ENCODE results near the gene MRNIP. TPM values are rescaled to one million over a fixed set of nuclear protein-coding genes. Genes with fewer than 3 reads are reported as not detected.

MRNIP gene
- total RNA-seq, 1 experiment from 2014 or later, result 20.2 TPM

GRCh38 chr5:179870952-179871351 lies 12.3 kb upstream of the MRNIP start:
- H2AFZ ChIP-seq (ENCODE audit: low read length), result no peak overlapping the region
- no peaks in the 10 kb centered on the region for H3K4me1 ChIP-seq (ENCODE audit: insufficient read depth, low read length)
- intact Hi-C loops (cut with micrococcal nuclease), result no loop called here
- no peak overlapping the region for H3K4me3 ChIP-seq (ENCODE audit: low read length)
- no peak overlapping the region for H3K9ac ChIP-seq (ENCODE audit: low read length)
- no peaks in the 10 kb centered on the region for H3K79me2 ChIP-seq (ENCODE audit: low read length)
- CTCF ChIA-PET, result no interaction called here
- ATAC-seq (no peak), DNase-seq (no peak)
- no peak overlapping the region for H3K4me2 ChIP-seq (ENCODE audit: low read length)
- no peaks in the 10 kb centered on the region for H3K27me3 ChIP-seq (ENCODE audit: low read length)
- no peaks in the 10 kb centered on the region for H3K9me3 ChIP-seq (ENCODE audit: low read length)
- BruUV-seq (replicated peaks), result no TSS peak
- H3K27ac ChIP-seq (ENCODE audit: low read length), result no peak overlapping the region
- TF ChIP-seq EZH2phosphoT487 (IDR thresholded peaks at IDR 0.05; ENCODE audit: borderline replicate concordance, low read length) (no peak), EZH2 (IDR thresholded peaks at IDR 0.05; ENCODE audit: low read length, unreplicated experiment) (no peak)
- TF ChIP-seq, protein P1, sequence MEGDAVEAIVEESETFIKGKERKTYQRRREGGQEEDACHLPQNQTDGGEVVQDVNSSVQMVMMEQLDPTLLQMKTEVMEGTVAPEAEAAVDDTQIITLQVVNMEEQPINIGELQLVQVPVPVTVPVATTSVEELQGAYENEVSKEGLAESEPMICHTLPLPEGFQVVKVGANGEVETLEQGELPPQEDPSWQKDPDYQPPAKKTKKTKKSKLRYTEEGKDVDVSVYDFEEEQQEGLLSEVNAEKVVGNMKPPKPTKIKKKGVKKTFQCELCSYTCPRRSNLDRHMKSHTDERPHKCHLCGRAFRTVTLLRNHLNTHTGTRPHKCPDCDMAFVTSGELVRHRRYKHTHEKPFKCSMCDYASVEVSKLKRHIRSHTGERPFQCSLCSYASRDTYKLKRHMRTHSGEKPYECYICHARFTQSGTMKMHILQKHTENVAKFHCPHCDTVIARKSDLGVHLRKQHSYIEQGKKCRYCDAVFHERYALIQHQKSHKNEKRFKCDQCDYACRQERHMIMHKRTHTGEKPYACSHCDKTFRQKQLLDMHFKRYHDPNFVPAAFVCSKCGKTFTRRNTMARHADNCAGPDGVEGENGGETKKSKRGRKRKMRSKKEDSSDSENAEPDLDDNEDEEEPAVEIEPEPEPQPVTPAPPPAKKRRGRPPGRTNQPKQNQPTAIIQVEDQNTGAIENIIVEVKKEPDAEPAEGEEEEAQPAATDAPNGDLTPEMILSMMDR (conservative IDR thresholded peaks at IDR 0.05; ENCODE audit: low read depth, low read length), result no peak
- H4K20me1 ChIP-seq (ENCODE audit: low read length), result no peaks in the 10 kb centered on the region
- H3K9me2 ChIP-seq (replicated peaks; ENCODE audit: low read length), result no peaks in the 10 kb centered on the region
- POLR2A ChIA-PET (ENCODE audit: unreplicated experiment), result no interaction called here
- no peaks in the 10 kb centered on the region; the same call in 1 of the 2 replicates for H3K36me3 ChIP-seq (ENCODE audit: low read depth, low read length)
- H3F3A ChIP-seq (ENCODE audit: low read length, unreplicated experiment), result no peaks in the 10 kb centered on the region

DNA sequence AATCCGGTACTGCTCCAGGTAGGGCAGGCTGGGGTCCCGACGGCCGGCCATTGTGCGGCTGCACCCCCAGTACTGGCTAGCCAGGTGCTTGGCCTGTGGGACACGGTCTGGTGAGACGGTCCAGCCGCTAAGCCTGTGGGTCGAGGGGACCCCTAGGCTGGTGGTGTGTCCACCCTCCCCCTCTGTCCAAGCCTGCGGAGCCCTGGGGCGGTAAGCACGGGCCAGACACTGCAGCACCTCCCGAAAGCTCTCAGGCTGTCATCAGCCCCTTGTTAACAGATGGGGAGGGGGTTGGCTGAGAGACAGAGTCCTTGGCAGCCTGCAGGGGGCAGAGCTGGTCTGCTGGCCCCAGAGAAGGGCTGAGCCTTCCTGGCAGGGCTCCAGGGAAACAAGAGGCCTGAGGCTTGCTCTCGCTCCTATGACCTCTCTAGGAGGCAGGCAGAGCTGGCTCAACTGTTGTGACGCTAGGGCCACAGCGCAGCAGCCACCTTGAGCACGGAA lies 11.8 kb upstream of the MRNIP start:
- Histone ChIP-seq H3K36me3 (ENCODE audit: low read depth, low read length) (no peaks in the 10 kb centered on the region; the same call in 1 of the 2 replicates), H3K9me3 (ENCODE audit: low read length) (no peaks in the 10 kb centered on the region), H3K27ac (ENCODE audit: low read length) (no peak overlapping the region), H3K27me3 (ENCODE audit: low read length) (no peaks in the 10 kb centered on the region), H2AFZ (ENCODE audit: low read length) (no peak overlapping the region), H3K9ac (ENCODE audit: low read length) (no peak overlapping the region), H3K4me2 (ENCODE audit: low read length) (no peak overlapping the region), H3K79me2 (ENCODE audit: low read length) (no peaks in the 10 kb centered on the region), H3K4me3 (ENCODE audit: low read length) (no peak overlapping the region), H3F3A (ENCODE audit: low read length, unreplicated experiment) (no peaks in the 10 kb centered on the region), H3K4me1 (ENCODE audit: insufficient read depth, low read length) (no peaks in the 10 kb centered on the region), H3K9me2 (replicated peaks; ENCODE audit: low read length) (no peaks in the 10 kb centered on the region), H4K20me1 (ENCODE audit: low read length) (no peaks in the 10 kb centered on the region)
- DNase-seq, result peak; percentile 46
- BruUV-seq (replicated peaks), result no TSS peak
- intact Hi-C loops (cut with micrococcal nuclease), result no loop called here
- CTCF ChIA-PET, result no interaction called here
- POLR2A ChIA-PET (ENCODE audit: unreplicated experiment), result no interaction called here
- peak; percentile 56; the same call in 1 of the 2 replicates for ATAC-seq
- TF ChIP-seq, protein P1 (conservative IDR thresholded peaks at IDR 0.05; ENCODE audit: low read depth, low read length), result peak; percentile 57
- TF ChIP-seq EZH2phosphoT487 (IDR thresholded peaks at IDR 0.05; ENCODE audit: borderline replicate concordance, low read length) (no peak), EZH2 (IDR thresholded peaks at IDR 0.05; ENCODE audit: low read length, unreplicated experiment) (no peak)

- Histone ChIP-seq H3K4me2 (ENCODE audit: low read length) (no peak overlapping the region), H3K27ac (ENCODE audit: low read length) (no peak overlapping the region), H3K36me3 (ENCODE audit: low read depth, low read length) (no peaks in the 10 kb centered on the region; the same call in 1 of the 2 replicates), H3K9me3 (ENCODE audit: low read length) (no peaks in the 10 kb centered on the region), H3K4me1 (ENCODE audit: insufficient read depth, low read length) (no peaks in the 10 kb centered on the region), H4K20me1 (ENCODE audit: low read length) (no peaks in the 10 kb centered on the region), H3K9ac (ENCODE audit: low read length) (no peak overlapping the region), H3K79me2 (ENCODE audit: low read length) (no peaks in the 10 kb centered on the region), H3K4me3 (ENCODE audit: low read length) (no peak overlapping the region), H2AFZ (ENCODE audit: low read length) (no peak overlapping the region), H3F3A (ENCODE audit: low read length, unreplicated experiment) (no peaks in the 10 kb centered on the region), H3K27me3 (ENCODE audit: low read length) (no peaks in the 10 kb centered on the region), H3K9me2 (replicated peaks; ENCODE audit: low read length) (no peaks in the 10 kb centered on the region)
- DNase-seq (no peak), ATAC-seq (no peak)
- ChIA-PET CTCF (no interaction called here), POLR2A (ENCODE audit: unreplicated experiment) (no interaction called here)
- BruUV-seq (replicated peaks), result no TSS peak
- intact Hi-C loops (cut with micrococcal nuclease), result no loop called here
- TF ChIP-seq, protein P1 (conservative IDR thresholded peaks at IDR 0.05; ENCODE audit: low read depth, low read length), result no peak
- TF ChIP-seq EZH2phosphoT487 (IDR thresholded peaks at IDR 0.05; ENCODE audit: borderline replicate concordance, low read length) (no peak), EZH2 (IDR thresholded peaks at IDR 0.05; ENCODE audit: low read length, unreplicated experiment) (no peak)
Measured at GRCh38 chr5:179869641-179870402, 11.2 kb upstream of the MRNIP start.
